NCI-H1048 (cell line): ENCODE data around the gene KASH5.
"Not testable (repeated sequence)": the region's sequence is repeated elsewhere in the genome, so short reads cannot be mapped to it uniquely, and the experiment has no call there.

ENCODE experiments used
- DNase-seq: peaks from one replicate; lab custom pipeline; 2025; lab: John Stamatoyannopoulos, UW

The KASH5 gene

GRCh38 chr19:49362048-49362928, 25.8 kb upstream of the KASH5 start, which contains the start of gene TEAD2:
TEAD2 (minus strand) TSS chr19:49362416; CDS start chr19:49360075, 2,341 bp downstream.
- peak; percentile 39 for DNase-seq

- DNase-seq, result no peak
Measured at GRCh38 chr19:49362929-49363267, 25.2 kb upstream of the KASH5 start.

- DNase-seq, result peak; percentile 96
Measured at GRCh38 chr19:49363268-49364082, 24.6 kb upstream of the KASH5 start, which contains the start of gene DKKL1. DKKL1 (plus strand) TSS chr19:49363877; CDS start chr19:49363999, 122 bp downstream.

GRCh38 chr19:49364083-49364737, 23.8 kb upstream of the KASH5 start:
- no peak for DNase-seq

- no peak for DNase-seq
Measured at GRCh38 chr19:49366110-49366509, 21.9 kb upstream of the KASH5 start.

- no peak for DNase-seq
Measured at GRCh38 chr19:49368711-49369358, 19.2 kb upstream of the KASH5 start.

GRCh38 chr19:49371184-49371583, 16.9 kb upstream of the KASH5 start:
- DNase-seq, result no peak

- not testable (repeated sequence) for DNase-seq
Measured at GRCh38 chr19:49373174-49373573, 14.9 kb upstream of the KASH5 start.

- DNase-seq, result no peak
Measured at GRCh38 chr19:49374665-49375434, 13.2 kb upstream of the KASH5 start.

GRCh38 chr19:49378512-49378911, 9.5 kb upstream of the KASH5 start:
- DNase-seq, result no peak

- no peak for DNase-seq
Measured at GRCh38 chr19:49380391-49380790, 7.7 kb upstream of the KASH5 start.

- no peak for DNase-seq
Measured at GRCh38 chr19:49382639-49383038, 5.4 kb upstream of the KASH5 start.

GRCh38 chr19:49383599-49383998, 4.5 kb upstream of the KASH5 start:
- DNase-seq, result no peak

GRCh38 chr19:49389406-49389805, 1.4 kb downstream of the KASH5 start:
- no peak for DNase-seq

GRCh38 chr19:49390131-49390928, 2.3 kb downstream of the KASH5 start:
- no peak for DNase-seq

GRCh38 chr19:49390929-49391359, 2.9 kb downstream of the KASH5 start:
- no peak for DNase-seq

- peak; percentile 61 for DNase-seq
Measured at GRCh38 chr19:49391581-49392399, 3.7 kb downstream of the KASH5 start.

- no peak for DNase-seq
Measured at GRCh38 chr19:49393881-49394280, 5.8 kb downstream of the KASH5 start.
